Measurements from ENCODE around the gene PRDM10. TPM values are rescaled to one million over a fixed set of nuclear protein-coding genes. Genes with fewer than 3 reads are reported as not detected.

PRDM10 gene
- total and polyA plus RNA-seq, 8 donors: 2.3 to 5.3 (median 3.2) TPM

DNA sequence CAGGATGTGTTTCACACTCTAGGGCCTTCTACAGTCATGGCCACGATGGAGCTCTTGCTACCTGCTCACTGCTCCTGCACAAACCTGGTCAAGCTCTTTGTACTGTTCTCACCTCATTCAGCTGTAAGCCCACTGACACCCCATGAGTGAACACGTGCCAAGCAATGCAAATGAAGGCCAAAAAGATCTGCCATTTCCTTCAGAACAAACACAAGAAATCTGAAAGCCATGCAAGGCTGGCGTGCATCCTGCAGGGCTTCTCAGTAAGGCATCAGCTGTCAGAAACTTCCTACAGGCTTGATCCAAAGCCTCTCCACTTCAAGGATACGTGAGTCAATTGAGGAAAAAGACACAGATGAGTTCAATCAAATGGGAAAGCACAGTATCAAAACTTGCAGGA, 63.1 kb downstream of the PRDM10 start:
- H3K27ac ChIP-seq: no peak overlapping the region
- no peaks in the 10 kb centered on the region for H3K4me1 ChIP-seq
- H3K9me3 ChIP-seq: no peaks in the 10 kb centered on the region
- no peak for FAIRE-seq
- WGBS, 2 donors: 86 to 91% methylated on average over 4 of the region's 4 CpGs
- no peaks in the 10 kb centered on the region for H3K36me3 ChIP-seq
- intact Hi-C loops (cut with DNase I): no loop called here
- no peaks in the 10 kb centered on the region for H3K27me3 ChIP-seq
- no peak for DNase-seq
- TF ChIP-seq, protein P1, sequence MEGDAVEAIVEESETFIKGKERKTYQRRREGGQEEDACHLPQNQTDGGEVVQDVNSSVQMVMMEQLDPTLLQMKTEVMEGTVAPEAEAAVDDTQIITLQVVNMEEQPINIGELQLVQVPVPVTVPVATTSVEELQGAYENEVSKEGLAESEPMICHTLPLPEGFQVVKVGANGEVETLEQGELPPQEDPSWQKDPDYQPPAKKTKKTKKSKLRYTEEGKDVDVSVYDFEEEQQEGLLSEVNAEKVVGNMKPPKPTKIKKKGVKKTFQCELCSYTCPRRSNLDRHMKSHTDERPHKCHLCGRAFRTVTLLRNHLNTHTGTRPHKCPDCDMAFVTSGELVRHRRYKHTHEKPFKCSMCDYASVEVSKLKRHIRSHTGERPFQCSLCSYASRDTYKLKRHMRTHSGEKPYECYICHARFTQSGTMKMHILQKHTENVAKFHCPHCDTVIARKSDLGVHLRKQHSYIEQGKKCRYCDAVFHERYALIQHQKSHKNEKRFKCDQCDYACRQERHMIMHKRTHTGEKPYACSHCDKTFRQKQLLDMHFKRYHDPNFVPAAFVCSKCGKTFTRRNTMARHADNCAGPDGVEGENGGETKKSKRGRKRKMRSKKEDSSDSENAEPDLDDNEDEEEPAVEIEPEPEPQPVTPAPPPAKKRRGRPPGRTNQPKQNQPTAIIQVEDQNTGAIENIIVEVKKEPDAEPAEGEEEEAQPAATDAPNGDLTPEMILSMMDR (IDR thresholded peaks at IDR 0.05): no peak
- no peak for ATAC-seq
- no peak overlapping the region for H3K4me3 ChIP-seq

GRCh38 chr11:129938764-129939163, 63.9 kb downstream of the PRDM10 start:
- H3K4me1 ChIP-seq: no peaks in the 10 kb centered on the region
- no peaks in the 10 kb centered on the region for H3K36me3 ChIP-seq
- no peaks in the 10 kb centered on the region for H3K27me3 ChIP-seq
- TF ChIP-seq, protein P1 (IDR thresholded peaks at IDR 0.05): no peak
- no peak overlapping the region for H3K27ac ChIP-seq
- DNase-seq: no peak
- no peak overlapping the region for H3K4me3 ChIP-seq
- no peak for FAIRE-seq
- ATAC-seq: no peak
- no peaks in the 10 kb centered on the region for H3K9me3 ChIP-seq
- intact Hi-C loops (cut with DNase I): no loop called here
- 62 to 64% methylated on average over 5 of the region's 5 CpGs for WGBS, 2 donors

DNA sequence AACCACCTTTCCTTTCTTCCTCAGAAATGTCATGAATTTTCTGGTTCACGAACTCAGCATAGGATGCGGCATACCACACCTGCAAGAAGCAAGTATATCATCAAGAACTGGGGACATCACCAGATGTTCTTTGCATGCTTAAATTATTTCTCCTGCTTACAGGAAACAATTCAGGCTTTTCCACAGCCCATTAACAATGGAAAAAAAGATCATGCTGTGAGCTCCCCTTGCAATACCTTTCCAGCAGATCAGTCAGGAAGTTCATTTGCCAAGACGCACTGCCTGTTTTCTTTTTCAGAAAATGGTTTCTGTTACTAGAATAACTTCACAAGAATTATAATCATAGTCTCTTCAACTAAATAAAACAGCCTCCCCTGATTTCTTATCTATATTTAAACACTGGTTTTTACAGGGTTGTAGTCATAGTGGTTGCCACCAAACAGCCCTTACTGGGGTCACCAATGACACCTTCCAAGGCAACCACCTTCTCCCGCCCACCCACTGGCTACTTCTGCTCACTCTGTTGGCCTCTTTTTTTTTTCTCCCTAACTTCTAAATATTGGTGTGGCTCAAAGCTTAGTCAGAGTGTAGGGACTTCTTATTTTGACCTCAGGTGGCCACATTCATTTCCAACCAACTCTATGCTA, 64.9 kb downstream of the PRDM10 start:
- DNase-seq: no peak
- FAIRE-seq: no peak
- no peak overlapping the region for H3K27ac ChIP-seq
- no peak for ATAC-seq
- H3K36me3 ChIP-seq: no peaks in the 10 kb centered on the region
- WGBS, 2 donors: 88 to 95% methylated on average over 4 of the region's 4 CpGs
- TF ChIP-seq, protein P1 (IDR thresholded peaks at IDR 0.05): no peak
- H3K9me3 ChIP-seq: no peaks in the 10 kb centered on the region
- intact Hi-C loops (cut with DNase I): no loop called here
- no peak overlapping the region for H3K4me3 ChIP-seq
- H3K4me1 ChIP-seq: no peaks in the 10 kb centered on the region
- no peaks in the 10 kb centered on the region for H3K27me3 ChIP-seq

DNA sequence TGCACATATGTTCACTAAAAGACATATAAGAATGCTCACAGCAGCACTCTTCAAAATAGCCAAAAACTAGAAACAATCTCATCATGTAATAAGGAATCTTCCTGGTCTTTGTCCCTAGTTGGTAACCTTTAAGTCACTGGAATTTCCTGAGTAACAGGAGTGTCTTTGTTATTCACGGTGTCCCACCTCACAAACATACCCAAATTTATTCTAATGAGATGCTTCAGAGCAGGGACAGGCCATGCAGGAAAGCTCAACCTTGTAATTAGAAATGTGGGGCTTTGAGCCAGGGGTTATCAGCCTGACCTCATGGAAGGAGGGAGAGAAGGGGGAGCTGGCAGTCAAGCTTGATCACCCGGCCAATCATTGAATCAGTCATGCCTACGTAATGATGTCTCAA, 66.9 kb downstream of the PRDM10 start:
- FAIRE-seq (no peak), ATAC-seq (no peak), DNase-seq (no peak)
- H3K4me1 ChIP-seq: no peaks in the 10 kb centered on the region
- 51 to 58% methylated on average over 3 of the region's 3 CpGs for WGBS, 2 donors
- no peaks in the 10 kb centered on the region for H3K27me3 ChIP-seq
- H3K36me3 ChIP-seq: no peaks in the 10 kb centered on the region
- TF ChIP-seq, protein P1 (IDR thresholded peaks at IDR 0.05): no peak
- H3K9me3 ChIP-seq: no peaks in the 10 kb centered on the region
- no peak overlapping the region for H3K27ac ChIP-seq
- intact Hi-C loops (cut with DNase I): no loop called here
- H3K4me3 ChIP-seq: no peak overlapping the region

GRCh38 chr11:129933891-129934290, 68.7 kb downstream of the PRDM10 start:
- DNase-seq (no peak), ATAC-seq (no peak), FAIRE-seq (no peak)
- Histone ChIP-seq H3K4me1 (no peaks in the 10 kb centered on the region), H3K27me3 (no peaks in the 10 kb centered on the region), H3K27ac (no peak overlapping the region), H3K36me3 (no peaks in the 10 kb centered on the region), H3K4me3 (no peak overlapping the region), H3K9me3 (no peaks in the 10 kb centered on the region)
- WGBS, 2 donors: 87 to 96% methylated on average over 9 of the region's 9 CpGs
- intact Hi-C loops (cut with DNase I): no loop called here
- TF ChIP-seq, protein P1 (IDR thresholded peaks at IDR 0.05): no peak
